Naive thymus-derived CD8-positive, alpha-beta T cell (primary cell): Measurements from ENCODE around the gene METTL24. TPM values are rescaled to one million over a fixed set of nuclear protein-coding genes. Genes with fewer than 3 reads are reported as not detected.
"Not testable (repeated sequence)": the region's sequence is repeated elsewhere in the genome, so short reads cannot be mapped to it uniquely, and the experiment has no call there.

Experiments
- ATAC-seq, 2 donors: fragments of 150-1000 bp; cut with Tn5 transposase in 1 of 2; sonication (Bioruptor Pico), chemical (Tn5 transposase) in 1 of 2; 1 replicate in 1 of 2; 2 replicates in 1 of 2; pipeline ENCODE4 v1.10.0; 2021; ENCODE audit warnings: mild to moderate bottlenecking in 2 of 2, moderate library complexity in 2 of 2
- POLR2A ChIA-PET: fragments of 350-600 bp; sonication (Branson Sonifier 250); formaldehyde crosslinking; loops from one replicate; lab custom pipeline; 2021; ENCODE audit warnings: antibody characterized with exemption; lab: Charles Lee
- DNase-seq, 10 donors: peaks; one replicate each; pipeline versions ENCODE4 v3.0.0 to v3.0.0-alpha.2; 2020 to 2022
- H3K27ac Mint-ChIP-seq, 10 donors: one replicate each; pipeline ENCODE4 v1.8.0; 2020 to 2022; ENCODE audit warnings: mild to moderate bottlenecking in 10 of 10, mixed read lengths in 10 of 10, moderate library complexity in 4 of 10, inconsistent platforms in 1 of 10
- H3K27me3 Mint-ChIP-seq, 5 donors: one replicate each; pipeline ENCODE4 v1.8.0; 2021 to 2022; ENCODE audit warnings: mixed read lengths in 5 of 5
- H3K36me3 Mint-ChIP-seq, 3 donors: one replicate each; pipeline ENCODE4 v1.8.0; 2020 to 2022; ENCODE audit warnings: mixed read lengths in 3 of 3, mild to moderate bottlenecking in 2 of 3, inconsistent platforms in 1 of 3
- H3K4me1 Mint-ChIP-seq, 4 donors: one replicate each; pipeline ENCODE4 v1.8.0; 2021 to 2022; ENCODE audit warnings: mixed read lengths in 4 of 4
- H3K4me3 Mint-ChIP-seq, 10 donors: one replicate each; pipeline ENCODE4 v1.8.0; 2020 to 2022; ENCODE audit warnings: mild to moderate bottlenecking in 10 of 10, mixed read lengths in 10 of 10, moderate library complexity in 6 of 10, inconsistent platforms in 1 of 10
- H3K9me3 Mint-ChIP-seq, 9 donors: one replicate each; pipeline ENCODE4 v1.8.0; 2020 to 2022; ENCODE audit warnings: mixed read lengths in 9 of 9, mild to moderate bottlenecking in 3 of 9, inconsistent platforms in 1 of 9, moderate library complexity in 1 of 9
- polyA plus RNA-seq, 3 donors: library from polyadenylated mRNA; unstranded; fragments of 300-500 nt; fragmentation: Illumina TruSeq; gene quantifications; one replicate each; pipeline ENCODE4 v1.2.3, GENCODE V29; 2021
- total RNA-seq, 8 experiments: library from RNA in 2 of 8; stranded (reverse) in 2 of 8; gene quantifications; one replicate each; pipeline ENCODE4 v1.2.3 and lab custom pipeline; 2021 to 2026

Gene METTL24
- total and polyA plus RNA-seq, 5 experiments from 2014 or later, result 0.58 to 2.0 (median 1.2) TPM; not detected in 1

DNA sequence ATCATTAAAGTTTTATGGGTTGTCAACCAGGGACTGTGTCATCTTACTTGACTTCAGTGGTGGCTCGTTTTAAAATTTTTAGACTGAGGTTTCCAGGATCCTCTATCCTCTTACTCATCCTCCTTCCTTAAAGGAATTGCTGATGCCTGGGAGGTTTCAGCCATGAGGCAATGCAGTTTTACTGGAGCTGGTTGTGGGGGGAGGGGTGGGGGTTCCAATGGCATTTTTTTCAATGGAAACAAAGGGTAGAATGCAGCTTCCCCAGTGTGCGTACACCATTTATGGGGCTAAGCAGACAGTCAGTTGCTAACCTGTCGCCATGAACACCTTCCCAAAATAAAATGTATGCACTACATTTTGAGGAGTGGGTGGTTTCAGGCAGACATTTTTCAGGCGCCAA is 88.0 kb downstream of the METTL24 start:
- no peak overlapping the region for H3K27ac Mint-ChIP-seq
- ATAC-seq (no peak), DNase-seq (no peak)
- H3K27me3 Mint-ChIP-seq, result no peaks in the 10 kb centered on the region
- peaks cover 2 to 21% (median 12%) of the 10 kb centered on the region in 9 donors for H3K9me3 Mint-ChIP-seq
- peaks cover 0 to 17% (median 7%) of the 10 kb centered on the region in 3 donors for H3K36me3 Mint-ChIP-seq
- peaks cover 0 to 2% (median 0%) of the 10 kb centered on the region in 4 donors for H3K4me1 Mint-ChIP-seq
- H3K4me3 Mint-ChIP-seq, result no peak overlapping the region
- POLR2A ChIA-PET, result no interaction called here

DNA sequence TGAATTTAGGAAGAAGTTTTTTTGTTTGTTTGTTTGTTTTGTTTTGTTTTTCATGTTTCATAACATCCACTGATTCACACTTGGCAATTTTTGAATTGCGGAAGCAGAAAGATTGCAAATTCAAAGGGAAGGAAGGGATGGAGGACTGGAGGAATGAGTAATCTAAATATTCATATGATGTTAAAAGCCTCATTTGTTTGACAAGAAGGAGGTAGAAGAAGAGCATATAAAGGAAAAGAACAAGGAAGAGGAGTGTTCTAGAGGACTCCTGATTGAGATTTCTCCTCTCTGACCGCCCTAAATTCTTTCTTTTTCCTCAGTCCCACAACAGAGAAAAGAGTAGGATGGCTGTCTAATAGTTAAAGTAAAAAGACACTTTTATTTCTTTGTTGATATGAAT is 88.5 kb downstream of the METTL24 start:
- Mint-ChIP-seq H3K36me3 (peaks cover 0 to 18% (median 6%) of the 10 kb centered on the region in 3 donors), H3K9me3 (peaks cover 2 to 18% (median 12%) of the 10 kb centered on the region in 9 donors), H3K27me3 (no peaks in the 10 kb centered on the region), H3K27ac (no peak overlapping the region), H3K4me3 (no peak overlapping the region), H3K4me1 (peaks cover 0 to 2% (median 0%) of the 10 kb centered on the region in 4 donors)
- POLR2A ChIA-PET, result no interaction called here
- DNase-seq, result no peak
- no peak for ATAC-seq

DNA sequence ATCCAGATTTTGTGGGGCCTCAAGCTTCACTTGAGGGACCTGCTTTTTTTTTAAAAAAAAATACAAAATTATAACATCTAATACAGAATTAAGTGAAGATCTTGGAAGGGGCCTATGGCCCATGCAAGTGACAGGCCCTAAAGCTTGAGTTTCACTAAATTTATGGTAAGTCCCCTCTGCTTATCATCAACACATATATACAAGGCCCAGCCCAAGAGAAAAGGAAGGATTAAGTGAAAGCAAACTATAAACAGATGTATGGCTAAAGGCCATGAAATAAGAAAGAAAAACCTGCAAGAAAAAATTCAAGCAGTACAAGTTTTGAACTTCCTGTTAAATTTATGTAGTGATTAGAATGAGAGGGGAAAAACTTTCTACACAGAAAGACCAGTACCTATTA is 91.2 kb downstream of the METTL24 start:
- H3K4me1 Mint-ChIP-seq, result peaks cover 0 to 2% (median 0%) of the 10 kb centered on the region in 4 donors
- POLR2A ChIA-PET, result no interaction called here
- DNase-seq (no peak), ATAC-seq (no peak)
- H3K4me3 Mint-ChIP-seq, result no peak overlapping the region
- no peak overlapping the region for H3K27ac Mint-ChIP-seq
- H3K36me3 Mint-ChIP-seq, result peaks cover 2 to 18% (median 6%) of the 10 kb centered on the region in 3 donors
- no peaks in the 10 kb centered on the region for H3K27me3 Mint-ChIP-seq
- peaks cover 2 to 22% (median 13%) of the 10 kb centered on the region in 9 donors for H3K9me3 Mint-ChIP-seq

DNA sequence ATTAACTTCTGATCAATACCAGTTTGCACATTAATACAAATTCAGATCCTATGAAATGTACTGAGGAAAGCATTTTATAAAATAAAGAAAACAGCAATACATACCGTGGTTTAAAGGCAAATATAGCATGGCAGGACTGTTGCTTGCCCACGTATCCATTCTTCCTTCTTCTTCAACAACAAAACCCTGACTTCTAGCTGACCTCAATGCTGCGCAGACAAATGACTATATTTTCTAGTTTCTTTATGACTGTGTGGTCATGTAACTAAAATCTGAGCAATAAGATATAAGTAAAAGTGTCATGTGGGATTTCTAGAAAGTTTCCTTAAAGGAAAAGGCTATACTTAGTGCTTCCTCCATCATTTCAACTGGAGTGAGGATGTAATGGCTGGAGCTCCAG is 92.9 kb downstream of the METTL24 start:
- DNase-seq (no peak), ATAC-seq (no peak)
- POLR2A ChIA-PET, result no interaction called here
- Mint-ChIP-seq H3K9me3 (peaks cover 8 to 37% (median 16%) of the 10 kb centered on the region in 9 donors), H3K4me1 (peaks cover 0 to 2% (median 0%) of the 10 kb centered on the region in 4 donors), H3K4me3 (no peak overlapping the region), H3K36me3 (peaks cover 9 to 22% (median 9%) of the 10 kb centered on the region in 3 donors), H3K27ac (no peak overlapping the region), H3K27me3 (no peaks in the 10 kb centered on the region)

DNA sequence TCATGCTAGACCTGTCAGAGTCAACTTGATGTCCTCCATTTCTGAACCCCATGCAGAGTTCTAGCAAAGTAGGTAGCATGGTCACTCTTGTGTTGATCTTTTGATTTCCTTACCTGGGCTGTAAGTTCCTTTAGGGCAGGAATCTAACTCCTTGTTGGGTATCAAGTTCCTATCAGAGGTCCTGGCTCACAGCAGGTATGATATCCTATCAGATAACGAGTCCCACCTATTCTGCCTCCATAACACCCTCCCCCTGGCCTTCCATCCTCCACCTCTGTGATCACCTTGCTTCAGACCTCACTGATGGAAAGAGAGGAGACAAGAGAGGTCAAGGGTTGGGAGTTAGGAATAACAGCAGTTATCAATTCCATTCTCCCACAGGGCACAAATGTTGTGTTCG is 101.8 kb downstream of the METTL24 start:
- POLR2A ChIA-PET, result no interaction called here

DNA sequence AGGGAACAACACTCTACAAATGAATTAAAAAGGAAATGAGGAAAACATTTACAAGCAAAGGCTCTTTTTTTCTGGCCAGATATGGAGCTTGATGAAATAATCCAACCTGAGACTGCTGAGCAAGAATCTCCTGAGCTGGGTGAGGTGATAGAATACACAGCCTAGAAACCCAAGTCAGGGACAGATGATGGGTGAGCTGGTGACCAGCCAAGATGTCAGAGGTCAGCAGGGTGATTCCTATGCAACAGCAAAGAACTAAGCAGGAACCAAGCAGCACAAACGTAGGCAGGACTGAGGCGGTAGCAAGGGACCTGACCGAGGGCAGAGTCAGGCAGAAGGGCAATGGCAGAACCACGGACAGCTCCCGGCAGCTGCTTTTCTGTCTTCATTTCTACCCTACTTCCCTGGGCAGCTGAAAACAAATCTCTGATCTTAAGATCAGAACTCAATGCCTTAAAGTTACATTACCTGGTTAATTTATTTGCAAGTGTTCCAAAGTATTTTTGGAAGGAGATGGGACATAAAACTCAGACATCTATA is 102.9 kb downstream of the METTL24 start:
- no peak for ATAC-seq
- POLR2A ChIA-PET, result no interaction called here
- no peak overlapping the region for H3K4me3 Mint-ChIP-seq
- peaks cover 0 to 11% (median 0%) of the 10 kb centered on the region in 5 donors for H3K27me3 Mint-ChIP-seq
- no peak for DNase-seq
- H3K36me3 Mint-ChIP-seq, result peaks cover 5 to 21% (median 13%) of the 10 kb centered on the region in 3 donors
- peaks cover 0 to 38% (median 14%) of the 10 kb centered on the region in 9 donors for H3K9me3 Mint-ChIP-seq
- H3K27ac Mint-ChIP-seq, result no peak overlapping the region
- H3K4me1 Mint-ChIP-seq, result peaks cover 0 to 1% (median 0%) of the 10 kb centered on the region in 4 donors

More for the DNA sequence above, 101.8 kb downstream of the METTL24 start:
- Mint-ChIP-seq H3K27ac (no peak overlapping the region), H3K9me3 (peaks cover 0 to 42% (median 14%) of the 10 kb centered on the region in 9 donors), H3K4me1 (peaks cover 0 to 1% (median 0%) of the 10 kb centered on the region in 4 donors), H3K27me3 (peaks cover 0 to 11% (median 0%) of the 10 kb centered on the region in 5 donors), H3K4me3 (no peak overlapping the region), H3K36me3 (peaks cover 8 to 19% (median 16%) of the 10 kb centered on the region in 3 donors)
- ATAC-seq, result no peak
- no peak for DNase-seq

DNA sequence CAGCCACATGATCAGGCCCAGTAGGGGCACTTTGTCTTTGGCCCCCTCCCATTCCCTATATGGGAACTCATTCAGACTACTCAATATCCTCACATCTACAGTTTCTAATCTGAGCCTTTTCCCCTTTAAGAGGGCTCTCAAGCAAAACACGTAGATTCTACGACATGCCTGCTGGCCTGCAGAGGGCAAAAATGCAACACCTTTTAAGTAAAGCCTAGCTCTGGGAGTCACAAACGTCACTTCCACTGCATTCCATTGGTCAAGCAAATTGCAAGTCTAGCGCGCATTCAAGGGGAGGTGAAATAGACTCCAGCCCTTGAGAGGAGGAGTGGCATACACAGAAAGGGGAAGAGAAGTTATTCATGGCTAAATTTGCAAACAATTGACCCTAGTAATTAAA is 107.3 kb downstream of the METTL24 start:
- Mint-ChIP-seq H3K9me3 (peaks cover 0 to 16% (median 0%) of the 10 kb centered on the region in 9 donors), H3K27me3 (peaks cover 0 to 5% (median 0%) of the 10 kb centered on the region in 5 donors), H3K36me3 (peaks cover 7 to 15% (median 11%) of the 10 kb centered on the region in 3 donors), H3K4me3 (no peak overlapping the region), H3K27ac (no peak overlapping the region), H3K4me1 (no peaks in the 10 kb centered on the region)
- ATAC-seq (no peak), DNase-seq (no peak)
- POLR2A ChIA-PET, result no interaction called here

DNA sequence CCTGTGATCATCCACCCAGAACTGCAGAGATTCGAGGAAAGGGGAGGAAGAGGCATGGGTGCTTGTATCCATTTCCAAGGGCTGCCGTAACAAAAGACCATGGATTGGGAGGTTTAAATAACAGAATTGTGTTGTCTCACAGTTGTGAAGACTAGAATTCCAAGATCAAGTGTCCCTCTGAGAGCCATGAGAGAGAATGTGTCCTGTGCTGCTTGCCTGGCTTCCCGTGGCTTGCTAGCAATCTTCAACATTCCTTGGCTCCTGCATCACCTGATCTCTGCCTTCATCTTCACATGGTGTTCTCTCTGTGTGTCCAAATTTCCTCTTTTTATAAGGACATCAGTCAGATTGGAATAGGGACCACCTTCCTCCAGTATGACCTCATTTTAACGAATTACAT is 108.1 kb downstream of the METTL24 start:
- POLR2A ChIA-PET, result no interaction called here
- H3K27ac Mint-ChIP-seq, result no peak overlapping the region
- H3K9me3 Mint-ChIP-seq, result peaks cover 0 to 16% (median 0%) of the 10 kb centered on the region in 9 donors
- ATAC-seq, result no peak
- no peaks in the 10 kb centered on the region for H3K4me1 Mint-ChIP-seq
- H3K36me3 Mint-ChIP-seq, result peaks cover 7 to 15% (median 12%) of the 10 kb centered on the region in 3 donors
- H3K27me3 Mint-ChIP-seq, result no peaks in the 10 kb centered on the region
- no peak overlapping the region for H3K4me3 Mint-ChIP-seq
- DNase-seq, result no peak

DNA sequence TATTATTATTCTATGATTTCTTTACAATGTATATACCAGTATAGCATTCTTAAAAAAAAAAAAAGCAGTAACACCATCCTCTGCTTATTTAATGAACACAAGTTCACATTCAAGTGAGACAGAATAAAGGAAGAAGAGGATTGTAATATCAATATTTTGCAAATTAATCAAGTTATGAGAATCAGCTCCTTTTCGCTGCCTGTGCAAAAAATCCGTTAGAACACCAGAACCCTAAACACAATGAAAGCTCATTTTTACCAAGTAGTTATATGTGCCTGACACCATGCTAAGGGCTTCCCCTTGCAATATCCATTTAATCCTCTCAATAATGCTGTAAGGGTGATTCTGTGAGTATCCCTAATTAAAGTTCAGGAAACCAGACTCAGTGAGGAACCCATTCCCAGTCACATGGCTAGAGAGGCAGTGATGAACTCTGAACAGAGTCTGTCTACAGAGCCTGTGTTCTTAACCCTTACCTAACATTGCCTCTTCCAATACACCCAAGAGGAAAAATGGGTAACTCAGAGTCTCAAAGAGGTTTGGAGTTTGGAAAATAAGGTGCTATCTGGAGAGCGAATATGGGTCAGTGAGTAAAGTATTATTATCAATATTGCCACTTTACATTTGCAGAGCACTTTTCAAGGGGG is 111.1 kb downstream of the METTL24 start:
- no peak for ATAC-seq
- Mint-ChIP-seq H3K4me1 (peaks cover 0 to 2% (median 0%) of the 10 kb centered on the region in 4 donors), H3K27ac (peak overlapping the region in 1 of 10 donors; percentile 4), H3K36me3 (peaks cover 11 to 22% (median 17%) of the 10 kb centered on the region in 3 donors), H3K27me3 (no peaks in the 10 kb centered on the region), H3K4me3 (no peak overlapping the region), H3K9me3 (peaks cover 0 to 10% (median 0%) of the 10 kb centered on the region in 9 donors)
- POLR2A ChIA-PET, result no interaction called here
- DNase-seq, result no peak

DNA sequence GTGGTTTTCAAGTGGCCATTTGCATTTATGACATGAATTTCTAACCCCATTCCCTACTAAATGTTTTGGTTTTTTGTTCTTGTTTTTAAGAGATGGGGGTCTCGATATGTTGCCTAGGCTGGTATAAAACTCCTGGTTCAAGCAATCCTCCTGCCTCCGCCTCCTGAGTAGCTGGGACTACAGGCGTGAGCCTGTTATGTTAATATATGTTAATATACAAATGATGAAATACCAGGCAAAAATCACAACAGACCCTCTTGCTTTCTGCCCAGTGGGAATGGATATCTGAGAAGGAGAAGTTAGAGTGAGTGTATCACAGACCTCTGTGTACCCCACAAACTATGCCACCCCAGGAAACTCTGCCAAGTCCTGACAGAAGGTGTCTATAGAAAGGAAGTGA is 111.8 kb downstream of the METTL24 start:
- H3K9me3 Mint-ChIP-seq, result peaks cover 0 to 9% (median 0%) of the 10 kb centered on the region in 9 donors
- DNase-seq (no peak), ATAC-seq (no peak)
- peaks cover 0 to 2% (median 0%) of the 10 kb centered on the region in 4 donors for H3K4me1 Mint-ChIP-seq
- no peak overlapping the region for H3K4me3 Mint-ChIP-seq
- peaks cover 10 to 16% (median 16%) of the 10 kb centered on the region in 3 donors for H3K36me3 Mint-ChIP-seq
- POLR2A ChIA-PET, result no interaction called here
- no peak overlapping the region for H3K27ac Mint-ChIP-seq
- no peaks in the 10 kb centered on the region for H3K27me3 Mint-ChIP-seq

DNA sequence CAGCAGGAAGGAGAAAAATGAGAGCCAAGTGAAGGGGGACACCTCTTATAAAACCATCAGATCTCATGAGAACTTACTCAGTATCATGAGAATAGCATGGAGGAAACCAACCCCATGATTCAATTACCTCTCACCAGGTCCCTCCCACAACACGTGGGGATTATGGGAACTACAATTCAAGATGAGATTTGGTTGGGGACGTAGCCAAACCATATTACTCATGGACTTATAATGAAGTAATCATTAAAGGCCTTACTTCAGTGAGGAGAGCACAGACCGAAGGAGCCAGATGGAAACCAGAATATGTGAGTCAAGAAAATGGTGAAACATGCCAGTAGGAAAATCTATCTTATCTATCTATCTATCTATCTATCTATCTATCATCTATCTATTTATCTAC is 113.5 kb downstream of the METTL24 start:
- H3K27ac Mint-ChIP-seq, H3K4me1 Mint-ChIP-seq, DNase-seq, H3K27me3 Mint-ChIP-seq, H3K4me3 Mint-ChIP-seq, POLR2A ChIA-PET, H3K9me3 Mint-ChIP-seq, ATAC-seq: not testable (repeated sequence)
- H3K36me3 Mint-ChIP-seq, result peaks cover 10 to 16% (median 11%) of the 10 kb centered on the region in 3 donors

DNA sequence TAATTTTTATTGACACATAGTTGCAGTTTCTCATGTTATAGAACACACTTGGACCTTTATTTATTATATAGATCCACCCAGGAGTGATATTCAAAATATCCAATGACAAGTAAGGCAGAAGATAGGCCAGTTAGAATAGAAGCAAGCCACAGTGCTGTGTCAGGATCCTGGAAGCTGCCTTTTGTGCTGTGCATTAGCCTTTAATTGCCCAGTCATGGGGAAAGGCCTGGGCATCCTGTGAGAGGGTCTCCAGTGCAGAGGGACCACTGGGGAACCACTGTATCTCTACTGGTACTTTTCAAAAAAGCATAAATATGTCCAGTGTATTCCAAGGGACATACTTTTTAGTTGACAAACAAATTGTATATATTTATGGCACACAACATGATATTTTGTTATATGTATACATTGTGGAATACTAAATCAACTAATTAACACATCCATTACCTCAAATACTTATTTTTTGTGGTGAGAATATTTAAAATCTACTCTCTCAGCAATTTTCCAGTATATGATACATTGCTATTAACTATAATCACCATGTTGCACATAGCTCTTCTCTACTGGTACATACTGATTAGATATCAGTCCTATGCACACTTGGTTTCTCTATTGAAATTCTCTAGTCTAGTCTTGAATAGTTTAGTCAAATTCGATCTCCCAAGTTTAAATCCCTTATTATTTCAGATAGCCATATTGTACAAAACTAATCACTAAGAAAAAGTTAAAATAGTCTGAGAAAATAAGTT is 118.4 kb downstream of the METTL24 start:
- Mint-ChIP-seq H3K4me1 (peaks cover 0 to 2% (median 2%) of the 10 kb centered on the region in 4 donors), H3K9me3 (peaks cover 0 to 4% (median 0%) of the 10 kb centered on the region in 9 donors), H3K27me3 (no peaks in the 10 kb centered on the region), H3K4me3 (no peak overlapping the region), H3K36me3 (peaks cover 9 to 25% (median 22%) of the 10 kb centered on the region in 3 donors), H3K27ac (no peak overlapping the region)
- ATAC-seq (no peak), DNase-seq (no peak)
- POLR2A ChIA-PET, result no interaction called here

DNA sequence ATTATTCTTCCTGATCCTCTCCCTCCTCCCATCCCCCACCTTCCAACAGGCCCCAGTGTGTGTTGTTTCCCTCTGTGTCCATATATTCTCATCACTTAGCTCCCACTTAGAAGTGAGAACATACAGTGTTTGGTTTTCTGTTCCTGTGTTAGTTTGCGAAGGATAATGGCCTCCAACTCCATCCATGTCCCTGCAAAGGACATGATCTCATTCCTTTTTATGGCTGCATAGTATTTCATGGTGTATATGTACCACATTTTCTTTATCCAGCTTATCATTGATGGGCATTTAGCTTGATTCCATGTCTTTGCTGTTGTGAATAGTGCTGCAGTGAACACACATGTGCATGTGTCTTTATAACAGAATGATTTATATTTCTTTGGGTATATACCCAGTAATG is 122.1 kb downstream of the METTL24 start:
- DNase-seq, H3K27ac Mint-ChIP-seq, H3K9me3 Mint-ChIP-seq, H3K4me3 Mint-ChIP-seq, H3K27me3 Mint-ChIP-seq, ATAC-seq, POLR2A ChIA-PET: not testable (repeated sequence)
- peaks cover 0 to 28% (median 18%) of the 10 kb centered on the region in 3 donors for H3K36me3 Mint-ChIP-seq
- H3K4me1 Mint-ChIP-seq, result peaks cover 0 to 14% (median 10%) of the 10 kb centered on the region in 4 donors
